ENCODE data around the gene THOP1.

Gene THOP1

DNA sequence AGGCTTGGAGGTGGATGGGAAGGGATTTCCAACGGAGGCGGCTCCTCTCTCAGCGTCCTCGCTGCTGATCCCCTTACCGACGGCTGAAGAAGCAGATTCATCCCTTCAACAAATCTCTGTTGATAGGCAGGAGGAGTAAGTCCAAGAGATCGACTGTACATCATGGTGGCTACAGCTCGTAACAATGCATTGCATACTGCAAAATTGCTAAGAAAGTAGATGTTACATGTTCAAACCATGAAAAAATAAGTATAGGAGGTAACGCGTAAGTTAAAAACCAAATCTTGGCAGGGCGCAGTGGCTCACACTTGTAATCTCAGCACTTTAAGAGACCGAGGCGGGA is 45.0 kb upstream of the THOP1 start:
- Histone ChIP-seq H3K27ac (replicated peaks) (no peak overlapping the region), H3K4me3 (replicated peaks; ENCODE audit: insufficient read depth, low read length) (no peak overlapping the region), H3K27me3 (ENCODE audit: insufficient read depth, poor library complexity, severe bottlenecking) (no peaks in the 10 kb centered on the region)
- no peak for DNase-seq (ENCODE audit: low read depth in 1 of 2, low spot score in 1 of 2)
- no peak for TF ChIP-seq POLR2AphosphoS5 (IDR thresholded peaks at IDR 0.05; ENCODE audit: low read depth)
- no peak for TF ChIP-seq GABPA (IDR thresholded peaks at IDR 0.05; ENCODE audit: low read depth)
- TF ChIP-seq, protein P1, sequence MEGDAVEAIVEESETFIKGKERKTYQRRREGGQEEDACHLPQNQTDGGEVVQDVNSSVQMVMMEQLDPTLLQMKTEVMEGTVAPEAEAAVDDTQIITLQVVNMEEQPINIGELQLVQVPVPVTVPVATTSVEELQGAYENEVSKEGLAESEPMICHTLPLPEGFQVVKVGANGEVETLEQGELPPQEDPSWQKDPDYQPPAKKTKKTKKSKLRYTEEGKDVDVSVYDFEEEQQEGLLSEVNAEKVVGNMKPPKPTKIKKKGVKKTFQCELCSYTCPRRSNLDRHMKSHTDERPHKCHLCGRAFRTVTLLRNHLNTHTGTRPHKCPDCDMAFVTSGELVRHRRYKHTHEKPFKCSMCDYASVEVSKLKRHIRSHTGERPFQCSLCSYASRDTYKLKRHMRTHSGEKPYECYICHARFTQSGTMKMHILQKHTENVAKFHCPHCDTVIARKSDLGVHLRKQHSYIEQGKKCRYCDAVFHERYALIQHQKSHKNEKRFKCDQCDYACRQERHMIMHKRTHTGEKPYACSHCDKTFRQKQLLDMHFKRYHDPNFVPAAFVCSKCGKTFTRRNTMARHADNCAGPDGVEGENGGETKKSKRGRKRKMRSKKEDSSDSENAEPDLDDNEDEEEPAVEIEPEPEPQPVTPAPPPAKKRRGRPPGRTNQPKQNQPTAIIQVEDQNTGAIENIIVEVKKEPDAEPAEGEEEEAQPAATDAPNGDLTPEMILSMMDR (IDR thresholded peaks at IDR 0.05; ENCODE audit: insufficient read depth, low read length) = no peak
- no peak for TF ChIP-seq SPI1 (IDR thresholded peaks at IDR 0.05; ENCODE audit: borderline replicate concordance, low read depth)
- TF ChIP-seq, protein P2, sequence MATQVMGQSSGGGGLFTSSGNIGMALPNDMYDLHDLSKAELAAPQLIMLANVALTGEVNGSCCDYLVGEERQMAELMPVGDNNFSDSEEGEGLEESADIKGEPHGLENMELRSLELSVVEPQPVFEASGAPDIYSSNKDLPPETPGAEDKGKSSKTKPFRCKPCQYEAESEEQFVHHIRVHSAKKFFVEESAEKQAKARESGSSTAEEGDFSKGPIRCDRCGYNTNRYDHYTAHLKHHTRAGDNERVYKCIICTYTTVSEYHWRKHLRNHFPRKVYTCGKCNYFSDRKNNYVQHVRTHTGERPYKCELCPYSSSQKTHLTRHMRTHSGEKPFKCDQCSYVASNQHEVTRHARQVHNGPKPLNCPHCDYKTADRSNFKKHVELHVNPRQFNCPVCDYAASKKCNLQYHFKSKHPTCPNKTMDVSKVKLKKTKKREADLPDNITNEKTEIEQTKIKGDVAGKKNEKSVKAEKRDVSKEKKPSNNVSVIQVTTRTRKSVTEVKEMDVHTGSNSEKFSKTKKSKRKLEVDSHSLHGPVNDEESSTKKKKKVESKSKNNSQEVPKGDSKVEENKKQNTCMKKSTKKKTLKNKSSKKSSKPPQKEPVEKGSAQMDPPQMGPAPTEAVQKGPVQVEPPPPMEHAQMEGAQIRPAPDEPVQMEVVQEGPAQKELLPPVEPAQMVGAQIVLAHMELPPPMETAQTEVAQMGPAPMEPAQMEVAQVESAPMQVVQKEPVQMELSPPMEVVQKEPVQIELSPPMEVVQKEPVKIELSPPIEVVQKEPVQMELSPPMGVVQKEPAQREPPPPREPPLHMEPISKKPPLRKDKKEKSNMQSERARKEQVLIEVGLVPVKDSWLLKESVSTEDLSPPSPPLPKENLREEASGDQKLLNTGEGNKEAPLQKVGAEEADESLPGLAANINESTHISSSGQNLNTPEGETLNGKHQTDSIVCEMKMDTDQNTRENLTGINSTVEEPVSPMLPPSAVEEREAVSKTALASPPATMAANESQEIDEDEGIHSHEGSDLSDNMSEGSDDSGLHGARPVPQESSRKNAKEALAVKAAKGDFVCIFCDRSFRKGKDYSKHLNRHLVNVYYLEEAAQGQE (IDR thresholded peaks at IDR 0.05; ENCODE audit: insufficient replicate concordance, low read depth) = no peak

DNA sequence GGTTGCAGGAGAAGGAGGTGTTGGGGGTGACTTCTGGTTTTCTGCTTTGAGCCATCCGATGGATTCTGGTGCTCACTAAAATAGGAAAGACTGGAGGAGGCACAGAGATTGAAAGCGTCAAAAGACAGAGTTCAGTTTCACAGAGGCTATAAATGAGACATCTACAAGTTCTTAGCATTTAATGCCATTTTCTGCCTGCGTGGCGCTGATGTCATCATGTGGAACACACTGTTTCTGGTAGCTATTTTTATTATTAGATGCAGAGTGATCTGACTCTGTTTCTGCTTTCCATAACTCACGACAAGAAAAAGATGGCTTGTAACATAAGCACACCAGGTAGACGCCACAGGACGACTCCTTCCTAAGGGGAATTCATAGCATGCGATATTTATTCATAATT is 42.2 kb upstream of the THOP1 start:
- TF ChIP-seq GABPA (IDR thresholded peaks at IDR 0.05; ENCODE audit: low read depth) (no peak), POLR2AphosphoS5 (IDR thresholded peaks at IDR 0.05; ENCODE audit: low read depth) (no peak), SPI1 (IDR thresholded peaks at IDR 0.05; ENCODE audit: borderline replicate concordance, low read depth) (no peak)
- TF ChIP-seq, protein P2 (IDR thresholded peaks at IDR 0.05; ENCODE audit: insufficient replicate concordance, low read depth) = no peak
- TF ChIP-seq, protein P1 (IDR thresholded peaks at IDR 0.05; ENCODE audit: insufficient read depth, low read length) = no peak
- H3K27ac ChIP-seq (replicated peaks) = no peak overlapping the region
- H3K27me3 ChIP-seq (ENCODE audit: insufficient read depth, poor library complexity, severe bottlenecking) = no peaks in the 10 kb centered on the region
- no peak overlapping the region for H3K4me3 ChIP-seq (replicated peaks; ENCODE audit: insufficient read depth, low read length)
- no peak for DNase-seq (ENCODE audit: low read depth in 1 of 2, low spot score in 1 of 2)

DNA sequence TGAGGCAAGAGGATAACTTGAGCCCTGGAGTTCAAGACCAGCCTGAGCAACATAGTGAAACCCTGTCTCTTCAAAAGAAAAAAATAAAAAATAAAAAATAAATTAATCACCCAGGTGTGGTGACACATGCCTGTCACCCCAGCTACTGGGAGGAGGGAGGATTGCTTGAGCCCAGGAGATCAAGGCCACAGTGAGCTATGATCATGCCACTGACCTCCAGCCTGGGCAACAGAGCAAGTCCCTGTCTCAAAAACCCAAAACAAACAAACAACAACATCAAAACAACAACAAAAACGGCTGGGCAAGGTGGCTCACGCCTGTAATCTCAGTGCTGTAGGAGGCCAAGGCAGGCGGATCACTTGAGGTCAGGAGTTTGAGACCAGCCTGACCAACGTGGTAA is 41.2 kb upstream of the THOP1 start:
- TF ChIP-seq, protein P2 (IDR thresholded peaks at IDR 0.05; ENCODE audit: insufficient replicate concordance, low read depth) = no peak
- TF ChIP-seq, protein P1 (IDR thresholded peaks at IDR 0.05; ENCODE audit: insufficient read depth, low read length) = no peak
- TF ChIP-seq POLR2AphosphoS5 (IDR thresholded peaks at IDR 0.05; ENCODE audit: low read depth) (no peak), SPI1 (IDR thresholded peaks at IDR 0.05; ENCODE audit: borderline replicate concordance, low read depth) (no peak), GABPA (IDR thresholded peaks at IDR 0.05; ENCODE audit: low read depth) (no peak)
- H3K27me3 ChIP-seq (ENCODE audit: insufficient read depth, poor library complexity, severe bottlenecking) = no peaks in the 10 kb centered on the region
- no peak for DNase-seq (ENCODE audit: low read depth in 1 of 2, low spot score in 1 of 2)
- H3K4me3 ChIP-seq (replicated peaks; ENCODE audit: insufficient read depth, low read length) = no peak overlapping the region
- no peak overlapping the region for H3K27ac ChIP-seq (replicated peaks)

Data from HL-60 (cell line).